Endothelial cell of umbilical vein (primary cell): ENCODE results near the gene TBC1D17. TPM values are rescaled to one million over a fixed set of nuclear protein-coding genes. Genes with fewer than 3 reads are reported as not detected.

Experiments
- BruUV-seq: library from RNA; stranded (reverse); fragments of 400-500 nt; replicated peaks from 2 replicates; lab custom pipeline; 2021; lab: Mats Ljungman, UMichigan
- CTCF ChIA-PET: fragments of 300-600, 350-600 bp; sonication (Branson Sonifier 250); formaldehyde crosslinking; loops from one replicate; lab custom pipeline; 2021; ENCODE audit warnings: antibody characterized with exemption, inconsistent platforms; lab: Charles Lee
- POLR2A ChIA-PET: fragments of 300-600, 350-600 bp; sonication (Branson Sonifier 250); formaldehyde crosslinking; loops from one replicate; lab custom pipeline; 2021; ENCODE audit warnings: antibody characterized with exemption, inconsistent platforms; lab: Charles Lee
- DNase-seq: peaks from one replicate; pipeline ENCODE4 v3.0.0-alpha.2; 2011; ENCODE audit warnings: low read depth, low spot score
- FAIRE-seq: peaks from 2 replicates; lab custom pipeline; 2011; peaks lifted over from hg19 to GRCh38; lab: Jason Lieb, UNC
- H2AFZ ChIP-seq: 2 replicates; pipeline ENCODE4 v1.6.0; 2012; ENCODE audit warnings: low read depth, low read length, control low read depth, inconsistent platforms
- H3K27ac ChIP-seq: 2 replicates; pipeline ENCODE4 v1.5.1; 2011; ENCODE audit warnings: low read depth, mild to moderate bottlenecking, control low read depth, low read length, moderate library complexity; ENCODE audit not compliant: insufficient read depth
- H3K27me3 ChIP-seq, 2 experiments: 2 replicates each; pipeline versions ENCODE4 v1.6.0 to v1.6.1; 2011; ENCODE audit warnings: low read length in 2 of 2, mixed read lengths in 1 of 2; ENCODE audit not compliant: control insufficient read depth in 2 of 2, insufficient read depth in 2 of 2
- H3K36me3 ChIP-seq, 2 experiments: 2 replicates in 1 of 2; 3 replicates in 1 of 2; pipeline ENCODE4 v1.5.1; 2011; ENCODE audit warnings: low read length in 2 of 2, mild to moderate bottlenecking in 1 of 2, moderate library complexity in 1 of 2; ENCODE audit not compliant: control insufficient read depth in 2 of 2, insufficient read depth in 2 of 2; ENCODE audit errors: extremely low read depth in 1 of 2
- H3K4me1 ChIP-seq: 3 replicates; pipeline ENCODE4 v1.5.1; 2011; ENCODE audit warnings: mild to moderate bottlenecking, low read length; ENCODE audit not compliant: control insufficient read depth, insufficient read depth; ENCODE audit errors: extremely low read depth
- H3K4me2 ChIP-seq: 2 replicates; pipeline ENCODE4 v1.6.1; 2011; ENCODE audit warnings: low read length, control low read depth, mixed read lengths; ENCODE audit not compliant: insufficient read depth
- H3K4me3 ChIP-seq, 3 experiments: fragments of 200-600 bp in 1 of 3; sonication (generic), shearing (Covaris generic) in 1 of 3; replicated peaks in 1 of 3; 2 replicates each; pipeline ENCODE4 v1.5.1; 2011 to 2016; ENCODE audit warnings: control low read depth in 3 of 3, low read length in 3 of 3, mild to moderate bottlenecking in 2 of 3, inconsistent platforms in 1 of 3, low read depth in 1 of 3, moderate library complexity in 1 of 3; ENCODE audit not compliant: insufficient read depth in 1 of 3
- H3K79me2 ChIP-seq: 2 replicates; pipeline ENCODE4 v1.6.0; 2012; ENCODE audit warnings: low read length, inconsistent platforms; ENCODE audit not compliant: control insufficient read depth, insufficient read depth
- H3K9ac ChIP-seq: replicated peaks from 2 replicates; pipeline ENCODE3; 2011; ENCODE audit warnings: low read length, control low read depth; ENCODE audit not compliant: insufficient read depth; ENCODE audit errors: extremely low read depth
- H3K9me1 ChIP-seq: replicated peaks from 3 replicates; pipeline ENCODE4 v1.6.0; 2011; ENCODE audit warnings: mild to moderate bottlenecking, low read length; ENCODE audit not compliant: control insufficient read depth, insufficient read depth; ENCODE audit errors: extremely low read depth
- H3K9me3 ChIP-seq: replicated peaks from 2 replicates; pipeline ENCODE4 v1.5.1; 2012; ENCODE audit warnings: low read length, inconsistent platforms; ENCODE audit not compliant: control insufficient read depth, insufficient read depth
- H4K20me1 ChIP-seq: replicated peaks from 2 replicates; pipeline ENCODE3; 2011; ENCODE audit warnings: mild to moderate bottlenecking, low read length; ENCODE audit not compliant: control insufficient read depth, insufficient read depth; ENCODE audit errors: extremely low read depth
- EZH2 ChIP-seq: IDR thresholded peaks from 2 replicates; pipeline ENCODE4 v1.6.1; 2012; ENCODE audit warnings: borderline replicate concordance, low read depth, mild to moderate bottlenecking, moderate library complexity, low read length, inconsistent platforms; ENCODE audit not compliant: severe bottlenecking
- FOS ChIP-seq: IDR thresholded peaks from 2 replicates; pipeline ENCODE4 v1.6.1; 2011; ENCODE audit warnings: mild to moderate bottlenecking, low read length, moderate library complexity, borderline replicate concordance; ENCODE audit not compliant: insufficient read depth
- GATA2 ChIP-seq: IDR thresholded peaks from 2 replicates; pipeline ENCODE4 v1.7.0; 2011; ENCODE audit warnings: low read depth, mild to moderate bottlenecking, moderate library complexity, mixed read lengths, low read length; ENCODE audit not compliant: insufficient read length, insufficient read depth
- JUN ChIP-seq: IDR thresholded peaks from 2 replicates; pipeline ENCODE4 v1.6.1; 2011; ENCODE audit warnings: borderline replicate concordance, low read depth; ENCODE audit not compliant: insufficient read length, insufficient read depth
- MYC ChIP-seq: IDR thresholded peaks from one replicate; pipeline ENCODE4 v1.6.1; 2011; ENCODE audit warnings: mild to moderate bottlenecking, low read depth, low read length
- POLR2A ChIP-seq: IDR thresholded peaks from 2 replicates; pipeline ENCODE4 v1.6.1; 2012; ENCODE audit warnings: low read depth, mild to moderate bottlenecking, control low read depth, low read length
- POLR2AphosphoS5 ChIP-seq: IDR thresholded peaks from 2 replicates; pipeline ENCODE4 v1.6.1; 2012; ENCODE audit warnings: low read depth, mild to moderate bottlenecking, control low read depth, low read length, moderate library complexity; ENCODE audit not compliant: insufficient read depth
- dilution Hi-C: fragments of 300-500 bp; cut with MboI; formaldehyde crosslinking; loops from one replicate; pipeline ENCODE4 v1.15.0; 2019; ENCODE audit warnings: low sequenced_read_pairs; ENCODE audit not compliant: extremely low pct_ligation_motif_present
- intact Hi-C: fragments of 100-400 bp; cut with micrococcal nuclease; formaldehyde crosslinking; loops from one replicate; pipeline ENCODE4 v1.10.0; 2022
- polyA plus RNA-seq, 4 experiments: library from polyadenylated mRNA; depleted of rRNA in 3 of 4; stranded (reverse) in 3 of 4; unstranded in 1 of 4; fragments of >200 nt; gene quantifications; 2 replicates each; pipeline versions ENCODE4 v1.2.1 to v1.2.3, GENCODE V29; 2011 to 2012; ENCODE audit warnings: missing spikeins in 1 of 4
- total RNA-seq: library from RNA; stranded (reverse); gene quantifications from 2 replicates; pipeline ENCODE4 v1.2.3, GENCODE V29; 2021
- TF ChIP-seq, protein P1 (sequence below): IDR thresholded peaks from 2 replicates; pipeline ENCODE4 v1.6.1; 2011; ENCODE audit not compliant: insufficient read depth, insufficient read length
- TF ChIP-seq, protein P2 (sequence below), 2 donors: IDR thresholded peaks; 1 replicate in 1 of 2; 2 replicates in 1 of 2; pipeline ENCODE4 v1.5.1; 2011; ENCODE audit warnings: low read length in 2 of 2, mild to moderate bottlenecking in 2 of 2, moderate library complexity in 2 of 2, control low read depth in 1 of 2, inconsistent platforms in 1 of 2, low read depth in 1 of 2; ENCODE audit not compliant: insufficient read depth in 1 of 2; ENCODE audit errors: extremely low read depth in 1 of 2

TBC1D17 gene
- total and polyA plus RNA-seq, 2 donors (not counting 3 experiments of a cell fraction or from before 2014, with no cell fraction given), result 34.2 to 39.3 TPM

DNA sequence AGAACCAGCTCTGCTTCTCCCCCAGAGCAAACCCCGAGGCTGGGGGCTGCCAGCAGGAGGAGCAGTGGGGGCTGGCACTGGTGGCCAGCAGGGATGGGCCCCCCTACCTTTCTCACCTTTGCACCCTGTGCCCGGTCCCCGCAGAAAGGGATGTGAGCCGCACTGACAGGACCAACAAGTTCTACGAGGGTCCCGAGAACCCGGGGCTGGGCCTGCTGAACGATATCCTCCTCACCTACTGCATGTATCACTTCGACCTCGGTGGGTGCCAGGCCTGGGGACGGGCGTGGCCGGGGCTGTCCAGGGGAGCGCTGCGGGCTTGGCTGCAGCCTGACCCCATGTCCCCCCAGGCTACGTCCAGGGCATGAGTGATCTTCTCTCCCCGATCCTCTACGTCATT lies 6.6 kb downstream of the TBC1D17 start:
- no peak for DNase-seq
- POLR2A ChIA-PET, result no interaction called here
- BruUV-seq, result no TSS peak

More for the DNA sequence above, 6.6 kb downstream of the TBC1D17 start:
- Histone ChIP-seq H2AFZ (no peak overlapping the region), H3K9me3 (no peaks in the 10 kb centered on the region), H3K9ac (no peak overlapping the region), H3K27me3 (no peaks in the 10 kb centered on the region), H3K4me3 (no peak overlapping the region), H3K36me3 (peaks cover 18 to 45% of the 10 kb centered on the region in 2 experiments), H3K79me2 (no peaks in the 10 kb centered on the region), H3K4me1 (no peaks in the 10 kb centered on the region), H3K4me2 (no peak overlapping the region), H3K9me1 (no peaks in the 10 kb centered on the region), H4K20me1 (no peaks in the 10 kb centered on the region), H3K27ac (no peak overlapping the region)
- intact Hi-C loops (no loop called here), dilution Hi-C loops (no loop called here)
- no peak for TF ChIP-seq POLR2AphosphoS5
- no peak for TF ChIP-seq EZH2
- TF ChIP-seq POLR2A, result no peak
- TF ChIP-seq, protein P1, sequence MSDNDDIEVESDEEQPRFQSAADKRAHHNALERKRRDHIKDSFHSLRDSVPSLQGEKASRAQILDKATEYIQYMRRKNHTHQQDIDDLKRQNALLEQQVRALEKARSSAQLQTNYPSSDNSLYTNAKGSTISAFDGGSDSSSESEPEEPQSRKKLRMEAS, result no peak
- TF ChIP-seq, protein P2, sequence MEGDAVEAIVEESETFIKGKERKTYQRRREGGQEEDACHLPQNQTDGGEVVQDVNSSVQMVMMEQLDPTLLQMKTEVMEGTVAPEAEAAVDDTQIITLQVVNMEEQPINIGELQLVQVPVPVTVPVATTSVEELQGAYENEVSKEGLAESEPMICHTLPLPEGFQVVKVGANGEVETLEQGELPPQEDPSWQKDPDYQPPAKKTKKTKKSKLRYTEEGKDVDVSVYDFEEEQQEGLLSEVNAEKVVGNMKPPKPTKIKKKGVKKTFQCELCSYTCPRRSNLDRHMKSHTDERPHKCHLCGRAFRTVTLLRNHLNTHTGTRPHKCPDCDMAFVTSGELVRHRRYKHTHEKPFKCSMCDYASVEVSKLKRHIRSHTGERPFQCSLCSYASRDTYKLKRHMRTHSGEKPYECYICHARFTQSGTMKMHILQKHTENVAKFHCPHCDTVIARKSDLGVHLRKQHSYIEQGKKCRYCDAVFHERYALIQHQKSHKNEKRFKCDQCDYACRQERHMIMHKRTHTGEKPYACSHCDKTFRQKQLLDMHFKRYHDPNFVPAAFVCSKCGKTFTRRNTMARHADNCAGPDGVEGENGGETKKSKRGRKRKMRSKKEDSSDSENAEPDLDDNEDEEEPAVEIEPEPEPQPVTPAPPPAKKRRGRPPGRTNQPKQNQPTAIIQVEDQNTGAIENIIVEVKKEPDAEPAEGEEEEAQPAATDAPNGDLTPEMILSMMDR (IDR thresholded peaks at IDR 0.05; ENCODE audit: extremely low read depth in 1 of 2, insufficient read depth in 1 of 2, low read depth in 1 of 2, low read length in 2 of 2), result no peak
- TF ChIP-seq GATA2, result no peak
- no peak for TF ChIP-seq JUN
- no peak for TF ChIP-seq MYC
- no peak for TF ChIP-seq FOS
- FAIRE-seq, result no peak
- CTCF ChIA-PET, result no interaction called here
